ENCODE data around the gene LGR6. TPM values are rescaled to one million over a fixed set of nuclear protein-coding genes. Genes with fewer than 3 reads are reported as not detected.

The LGR6 gene
- total RNA-seq, 1 donor from 2014 or later: 1.4 TPM

- ATAC-seq (no peak), DNase-seq (ENCODE audit: low spot score) (no peak)
Measured at GRCh38 chr1:202283379-202283844, 89.8 kb downstream of the LGR6 start.

DNA sequence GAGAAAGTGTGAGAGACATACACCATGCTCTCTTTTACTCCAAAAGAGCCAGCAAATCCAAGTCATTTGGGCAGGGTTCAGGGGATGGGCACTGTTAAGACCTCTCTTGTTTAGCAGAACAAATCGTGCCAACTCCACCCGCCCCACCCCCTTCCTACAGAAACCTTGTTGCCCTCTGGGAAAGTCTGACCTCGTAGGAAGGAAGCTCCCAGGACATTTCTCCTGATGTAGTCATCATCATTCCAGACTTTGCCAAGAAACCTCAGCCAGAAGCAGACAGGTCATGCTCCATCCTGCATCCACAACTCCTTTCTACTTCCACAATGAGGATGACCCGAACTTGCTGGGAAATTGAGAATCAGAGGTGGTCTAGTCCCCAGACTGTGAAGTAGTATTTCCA, 90.4 kb downstream of the LGR6 start:
- DNase-seq (ENCODE audit: low spot score): no peak
- no peak for ATAC-seq

DNA sequence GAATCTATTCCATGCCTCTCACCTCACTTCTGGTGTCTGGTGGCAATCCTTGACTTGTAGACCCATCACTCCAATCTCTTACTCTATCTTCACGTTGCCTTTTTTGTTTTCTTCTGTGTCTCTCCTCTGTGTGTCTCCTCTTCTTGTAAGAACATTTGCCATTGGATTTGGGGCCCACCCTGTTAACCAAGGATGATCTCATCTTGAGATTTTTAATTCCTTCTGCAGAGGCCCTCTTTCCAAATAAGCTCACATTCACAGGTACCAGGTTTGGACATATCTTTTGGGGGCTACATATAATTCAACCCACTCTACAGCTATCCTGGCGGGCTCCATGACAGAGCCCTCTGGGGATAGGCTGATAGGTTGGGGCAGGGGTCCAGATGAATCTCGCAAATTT, 92.3 kb downstream of the LGR6 start:
- no peak for ATAC-seq
- no peak for DNase-seq (ENCODE audit: low spot score)

GRCh38 chr1:202286622-202287097, 93.1 kb downstream of the LGR6 start:
- ATAC-seq (peak; percentile 60), DNase-seq (ENCODE audit: low spot score) (no peak)

DNA sequence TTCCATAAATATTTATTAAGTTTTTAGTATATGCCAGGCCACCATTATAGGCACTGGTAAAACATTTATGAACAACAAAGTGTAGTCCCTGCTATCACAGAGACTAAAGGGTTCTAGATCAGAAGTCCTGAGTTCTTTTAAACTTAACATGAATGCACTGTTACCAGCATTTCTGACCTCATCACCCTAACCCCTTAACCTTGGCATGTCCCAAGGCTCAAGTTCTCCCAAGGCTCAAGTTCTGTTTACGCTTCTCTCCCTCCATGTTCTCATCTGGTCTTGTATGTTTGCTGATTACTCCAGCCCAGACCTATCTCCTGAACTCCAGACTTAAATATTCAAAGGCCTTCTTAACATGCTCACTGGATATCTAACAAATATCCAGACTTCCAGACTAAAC, 93.6 kb downstream of the LGR6 start:
- ATAC-seq (peak; percentile 21), DNase-seq (ENCODE audit: low spot score) (no peak)

DNA sequence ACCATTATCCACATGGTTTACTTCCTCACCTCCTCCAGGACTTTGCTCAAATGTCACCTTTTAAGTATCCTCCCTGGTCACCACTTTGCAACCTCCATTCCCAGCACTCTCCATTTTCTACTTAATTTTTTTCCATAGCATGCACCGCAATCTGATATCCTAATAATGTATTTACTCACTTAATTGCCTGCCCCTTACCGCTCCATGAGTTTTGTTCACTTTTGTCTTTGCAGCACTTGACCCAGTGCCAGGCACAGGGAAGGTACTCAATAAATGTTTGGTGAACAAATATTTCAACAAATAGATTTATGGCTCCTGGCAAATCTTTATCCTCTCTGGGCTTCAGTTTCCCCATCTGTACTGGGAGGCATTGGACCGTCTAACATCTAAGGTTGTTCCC, 94.6 kb downstream of the LGR6 start:
- DNase-seq (ENCODE audit: low spot score) (no peak), ATAC-seq (no peak)

GRCh38 chr1:202289009-202289408, 95.4 kb downstream of the LGR6 start:
- DNase-seq (ENCODE audit: low spot score) (no peak), ATAC-seq (no peak)

DNA sequence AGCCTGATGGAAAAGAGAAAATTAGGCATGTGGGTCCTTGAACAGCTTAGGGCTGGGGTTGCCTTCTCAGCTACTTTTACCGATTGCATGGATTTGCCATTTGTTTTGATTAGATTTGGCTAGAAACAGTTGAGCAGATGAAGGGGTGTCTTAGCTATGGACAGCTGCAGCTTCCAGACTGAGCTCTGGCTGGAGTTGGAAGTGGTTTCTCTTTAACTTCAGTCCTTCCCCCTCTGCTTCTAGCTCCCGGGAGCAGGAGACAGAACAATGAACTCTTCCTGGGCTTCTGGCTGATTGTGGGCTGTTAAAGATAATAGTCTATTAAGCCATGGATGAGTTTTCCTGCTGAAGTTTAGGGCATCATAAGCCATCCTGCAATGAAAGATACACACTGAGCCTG, 97.4 kb downstream of the LGR6 start:
- ATAC-seq (peak; percentile 12), DNase-seq (ENCODE audit: low spot score) (no peak)

DNA sequence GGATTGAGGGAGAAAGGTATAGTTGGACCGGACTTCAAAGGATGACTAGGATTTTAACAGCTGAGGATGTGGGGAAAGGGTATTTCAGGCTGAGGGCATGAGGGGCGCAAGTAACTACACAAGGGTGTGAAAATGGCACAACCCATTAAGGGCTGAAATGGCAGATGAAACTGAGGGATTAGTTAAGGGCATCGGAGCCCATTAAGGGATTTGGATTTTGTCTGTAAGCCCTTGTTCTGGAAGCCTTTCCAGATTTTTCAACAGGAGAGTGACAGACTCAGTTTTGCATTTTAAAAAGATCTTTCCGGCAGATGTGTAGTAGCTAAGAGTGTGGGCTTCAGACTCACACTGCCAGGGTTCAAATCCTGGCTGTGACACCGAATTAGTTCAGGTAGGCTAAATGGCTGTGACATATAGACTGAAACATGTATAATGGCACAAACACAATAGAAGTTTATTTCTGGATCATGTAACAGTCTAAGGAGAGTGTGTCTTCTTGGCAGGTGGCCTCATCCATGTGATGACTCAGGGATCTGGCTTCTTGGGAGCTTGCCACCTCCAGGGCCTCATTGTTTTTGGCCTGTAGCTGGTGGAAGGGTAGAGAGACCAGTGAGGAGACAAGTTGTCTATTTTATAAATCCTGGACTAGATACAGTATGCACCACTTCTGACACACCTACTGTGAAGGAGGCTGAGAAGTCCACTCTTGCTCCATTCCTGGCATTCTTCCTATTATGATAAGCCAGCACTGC, 98.5 kb downstream of the LGR6 start:
- no peak for ATAC-seq
- DNase-seq (ENCODE audit: low spot score): no peak

- no peak for DNase-seq (ENCODE audit: low spot score)
- no peak for ATAC-seq
Measured at GRCh38 chr1:202292773-202293172, 99.2 kb downstream of the LGR6 start.

DNA sequence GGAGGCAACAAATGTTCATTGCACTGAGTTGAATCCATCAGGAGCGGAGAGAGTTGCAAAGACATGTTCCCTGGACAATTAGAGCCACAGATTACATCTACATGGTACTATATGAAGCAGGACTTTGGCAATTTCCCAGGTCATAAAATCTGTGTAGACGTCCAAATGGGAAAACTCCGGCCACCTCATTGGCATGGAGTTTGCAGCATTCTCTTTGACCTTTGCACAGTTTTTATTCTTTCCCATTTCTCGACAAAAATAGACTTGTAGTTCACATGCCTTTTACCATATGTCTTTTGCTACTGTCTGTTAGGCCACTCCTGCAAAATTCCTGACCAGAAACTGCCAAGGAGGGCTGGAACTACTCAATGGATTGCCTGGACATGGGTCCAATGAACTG, 100.0 kb downstream of the LGR6 start:
- DNase-seq (ENCODE audit: low spot score) (no peak), ATAC-seq (no peak)

DNA sequence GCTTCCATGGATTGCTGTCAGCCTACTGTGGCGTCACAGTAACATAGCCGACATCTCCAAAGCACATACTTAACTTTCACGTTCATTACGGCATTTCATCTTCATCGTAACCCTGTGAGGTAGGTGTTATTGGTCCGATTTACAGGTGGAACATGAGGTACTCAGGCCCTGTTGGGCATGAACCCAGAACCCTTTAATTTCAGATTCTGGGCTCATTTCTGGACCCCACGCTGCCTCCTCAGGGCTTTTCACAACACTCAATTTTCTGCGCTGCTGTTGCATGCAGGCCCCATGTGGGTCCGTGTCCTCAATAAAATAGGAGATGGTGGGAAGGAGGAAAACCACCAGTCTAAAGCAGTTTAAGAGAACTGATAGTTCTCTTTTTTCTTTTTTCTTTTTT, 108.6 kb downstream of the LGR6 start:
- ATAC-seq (no peak), DNase-seq (ENCODE audit: low spot score) (no peak)

DNA sequence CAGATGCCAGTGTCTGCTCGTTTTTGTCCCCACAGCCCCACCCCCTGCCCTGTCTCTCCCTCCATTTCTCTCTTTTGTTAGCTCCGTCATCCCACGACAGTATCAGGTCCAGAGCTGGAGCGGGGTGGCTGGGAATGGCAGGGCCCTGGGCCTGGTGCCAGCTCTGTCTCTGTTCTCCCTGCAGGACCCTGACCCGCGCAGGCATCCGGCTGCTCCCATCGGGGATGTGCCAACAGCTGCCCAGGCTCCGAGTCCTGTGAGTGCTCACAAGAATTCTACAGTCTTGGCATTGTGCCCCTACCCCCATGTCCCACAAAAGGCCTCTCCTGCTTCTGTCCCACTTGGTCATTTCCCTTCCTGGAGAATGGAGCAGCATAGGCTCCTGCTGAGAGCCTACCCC, 110.8 kb downstream of the LGR6 start:
- DNase-seq (ENCODE audit: low spot score) (no peak), ATAC-seq (no peak)

- DNase-seq (ENCODE audit: low spot score) (no peak), ATAC-seq (no peak)
Measured at GRCh38 chr1:202305168-202305567, 111.6 kb downstream of the LGR6 start.

DNA sequence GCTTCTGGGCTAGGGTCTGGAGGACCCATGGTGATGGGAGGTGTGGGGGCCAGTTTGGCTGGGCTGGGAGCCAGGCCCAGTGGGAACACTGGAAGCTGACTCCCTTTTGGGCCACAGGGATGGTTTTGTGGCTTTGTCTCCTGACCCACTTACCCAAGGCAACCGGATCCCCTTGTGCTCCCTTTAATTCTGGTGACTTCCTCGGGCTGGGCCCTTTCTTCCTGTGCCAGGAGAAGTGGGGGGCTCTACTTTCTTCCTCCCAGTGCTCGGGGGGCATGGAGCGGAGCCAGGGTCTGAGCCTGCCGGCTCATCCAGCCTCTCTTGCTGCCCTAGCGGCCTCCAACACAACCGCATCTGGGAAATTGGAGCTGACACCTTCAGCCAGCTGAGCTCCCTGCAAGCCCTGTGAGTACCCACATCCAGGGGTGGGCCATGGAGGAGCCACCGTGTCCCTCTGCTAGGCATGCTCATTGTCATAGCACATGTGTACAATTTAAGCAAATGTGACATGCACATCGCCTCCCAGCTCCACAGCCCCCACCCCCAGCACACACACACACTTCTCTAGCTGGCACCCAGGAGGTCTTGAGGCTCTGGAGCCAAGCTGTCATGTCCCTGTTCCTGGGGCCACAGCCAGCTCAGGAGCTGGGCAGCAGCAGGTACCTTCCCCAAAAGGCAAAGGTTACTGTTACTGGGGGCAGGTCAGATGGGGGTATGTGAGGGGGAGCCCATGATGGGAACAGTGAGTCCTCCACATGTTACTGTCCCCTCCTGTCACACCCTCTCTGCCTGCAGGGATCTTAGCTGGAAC, 113.1 kb downstream of the LGR6 start:
- DNase-seq (ENCODE audit: low spot score): no peak
- no peak for ATAC-seq

DNA sequence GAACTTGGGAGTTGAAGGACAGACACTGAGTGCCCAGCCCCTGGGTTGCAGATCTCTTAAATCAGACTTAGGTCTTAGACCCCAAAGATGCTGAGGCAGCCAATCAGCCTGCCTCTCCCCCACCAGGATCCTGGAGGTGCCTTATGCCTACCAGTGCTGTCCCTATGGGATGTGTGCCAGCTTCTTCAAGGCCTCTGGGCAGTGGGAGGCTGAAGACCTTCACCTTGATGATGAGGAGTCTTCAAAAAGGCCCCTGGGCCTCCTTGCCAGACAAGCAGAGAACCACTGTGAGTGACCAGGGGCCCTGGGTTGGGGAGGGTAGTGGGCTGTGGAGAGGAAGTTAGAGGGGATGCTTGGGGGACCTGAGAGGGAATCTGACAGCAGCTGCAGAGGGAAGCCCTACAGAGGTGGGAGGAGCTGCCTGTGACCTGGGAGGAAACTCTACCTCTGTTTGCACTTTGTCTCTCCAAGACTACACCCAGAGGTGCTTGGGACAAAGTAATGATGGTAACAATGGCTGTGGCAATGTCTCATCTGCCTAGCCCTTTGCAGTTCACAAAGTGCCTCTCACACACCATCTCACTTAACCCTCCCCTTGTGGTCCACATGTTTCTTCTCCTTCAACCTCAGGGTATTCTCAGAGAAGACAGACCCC, 116.6 kb downstream of the LGR6 start:
- no peak for DNase-seq (ENCODE audit: low spot score)

GRCh38 chr1:202310746-202311145, 117.1 kb downstream of the LGR6 start:
- no peak for ATAC-seq

More for the DNA sequence above, 116.6 kb downstream of the LGR6 start:
- ATAC-seq: no peak

GRCh38 chr1:202311875-202312635, 118.5 kb downstream of the LGR6 start:
- no peak for DNase-seq (ENCODE audit: low spot score)
- ATAC-seq: no peak

More at GRCh38 chr1:202310746-202311145, 117.1 kb downstream of the LGR6 start:
- DNase-seq (ENCODE audit: low spot score): no peak

DNA sequence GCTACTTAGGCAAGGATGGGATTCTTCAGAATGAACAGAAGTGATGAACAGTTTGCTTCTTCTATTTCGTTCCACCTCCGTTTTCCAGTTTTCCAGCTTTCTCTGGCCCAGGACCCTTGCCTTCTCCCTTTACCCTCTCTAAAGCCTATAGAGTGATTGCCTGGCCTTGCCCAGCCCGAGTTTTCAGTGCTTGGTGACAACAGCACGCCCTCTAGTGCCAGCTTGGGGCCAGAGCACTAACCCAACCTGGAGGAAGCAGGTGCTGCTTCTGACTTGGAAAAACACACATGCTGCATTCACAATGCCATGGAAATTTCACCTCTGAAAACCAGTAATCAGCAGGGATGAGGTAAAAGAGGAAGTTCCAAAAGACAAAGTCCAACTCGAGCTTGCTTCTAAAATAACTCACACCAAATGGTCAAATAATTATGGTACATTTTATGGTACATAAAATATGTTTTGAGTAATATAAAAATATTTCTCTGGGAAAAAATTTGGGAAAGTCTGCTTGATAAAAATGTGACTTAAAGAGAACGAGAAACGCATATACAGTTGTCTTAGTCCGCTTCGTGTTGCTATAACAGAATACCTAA, 122.1 kb downstream of the LGR6 start:
- DNase-seq (ENCODE audit: low spot score) (peak; percentile 77), ATAC-seq (peak; percentile 97)

- peak; percentile 10 for DNase-seq (ENCODE audit: low spot score)
Measured at GRCh38 chr1:202316186-202316585, 122.6 kb downstream of the LGR6 start.

More at GRCh38 chr1:202316186-202316585, 122.6 kb downstream of the LGR6 start:
- no peak for ATAC-seq
